Osteoblast (primary cell): ENCODE measurements around the gene SH3D19. TPM values are rescaled to one million over a fixed set of nuclear protein-coding genes. Genes with fewer than 3 reads are reported as not detected.

Experiments used
- DNase-seq: peaks from one replicate; pipeline ENCODE4 v3.0.0; 2011; ENCODE audit warnings: low spot score, mixed read lengths; ENCODE audit not compliant: insufficient read length; ENCODE audit errors: missing footprints
- H2AFZ ChIP-seq: 2 replicates; pipeline ENCODE4 v1.6.0; 2011; ENCODE audit warnings: mild to moderate bottlenecking, low read length
- H3K27ac ChIP-seq: 2 replicates; pipeline ENCODE4 v1.5.1; 2011; ENCODE audit warnings: mild to moderate bottlenecking, low read depth, low read length, moderate library complexity
- H3K27me3 ChIP-seq: 2 replicates; pipeline ENCODE4 v1.6.0; 2012; ENCODE audit warnings: mild to moderate bottlenecking, control low read depth, inconsistent platforms, low read length, moderate library complexity; ENCODE audit not compliant: insufficient read depth
- H3K36me3 ChIP-seq: 2 replicates; pipeline ENCODE4 v1.5.1; 2011; ENCODE audit warnings: mild to moderate bottlenecking, low read length, control low read depth, moderate library complexity; ENCODE audit not compliant: insufficient read depth
- H3K4me1 ChIP-seq: 2 replicates; pipeline ENCODE4 v1.5.1; 2011; ENCODE audit warnings: mild to moderate bottlenecking, low read length, control low read depth, moderate library complexity; ENCODE audit not compliant: insufficient read depth
- H3K4me2 ChIP-seq: 2 replicates; pipeline ENCODE4 v1.6.0; 2011; ENCODE audit warnings: mild to moderate bottlenecking, low read length; ENCODE audit not compliant: insufficient read depth
- H3K4me3 ChIP-seq: fragments of 200-600 bp; sonication (generic); 3 replicates; pipeline ENCODE4 v1.5.1; 2012; ENCODE audit warnings: mild to moderate bottlenecking, low read length, inconsistent platforms; ENCODE audit not compliant: insufficient read depth
- H3K79me2 ChIP-seq: 2 replicates; pipeline ENCODE4 v1.6.0; 2012; ENCODE audit warnings: mild to moderate bottlenecking, low read length, control low read depth, inconsistent platforms; ENCODE audit not compliant: insufficient read depth
- H3K9me3 ChIP-seq: 2 replicates; pipeline ENCODE4 v1.5.1; 2011; ENCODE audit warnings: low read depth, low read length, control low read depth
- H4K20me1 ChIP-seq: 2 replicates; pipeline ENCODE4 v1.6.0; 2012; ENCODE audit warnings: mild to moderate bottlenecking, low read length, control low read depth; ENCODE audit not compliant: insufficient read depth
- CTCF ChIP-seq: IDR thresholded peaks from 2 replicates; pipeline ENCODE4 v1.5.1; 2011; ENCODE audit warnings: mild to moderate bottlenecking, low read depth, low read length, moderate library complexity; ENCODE audit errors: extremely low read depth
- total RNA-seq: library from RNA; depleted of rRNA; stranded (reverse); fragments of >200 nt; gene quantifications from 2 replicates; pipeline ENCODE4 v1.2.3, GENCODE V29; 2012

SH3D19 gene
- total RNA-seq, 1 donor: 74.9 TPM

GRCh38 chr4:151169900-151170299 lies 155.5 kb downstream of the SH3D19 start:
- Histone ChIP-seq H4K20me1 (no peaks in the 10 kb centered on the region), H3K27ac (peak overlapping the region; percentile 80), H3K79me2 (no peaks in the 10 kb centered on the region), H3K27me3 (no peaks in the 10 kb centered on the region), H3K4me2 (peak overlapping the region; percentile 30), H3K4me1 (peaks cover 27% of the 10 kb centered on the region), H3K4me3 (no peak overlapping the region), H2AFZ (no peak overlapping the region), H3K9me3 (no peaks in the 10 kb centered on the region), H3K36me3 (peaks cover 7% of the 10 kb centered on the region)
- TF ChIP-seq CTCF: no peak
- DNase-seq: peak; percentile 34

GRCh38 chr4:151169223-151169622 lies 156.2 kb downstream of the SH3D19 start:
- Histone ChIP-seq H4K20me1 (no peaks in the 10 kb centered on the region), H2AFZ (no peak overlapping the region), H3K36me3 (no peaks in the 10 kb centered on the region), H3K27me3 (no peaks in the 10 kb centered on the region), H3K27ac (peak overlapping the region; percentile 80), H3K4me3 (no peak overlapping the region), H3K4me1 (peaks cover 27% of the 10 kb centered on the region), H3K79me2 (no peaks in the 10 kb centered on the region), H3K4me2 (peak overlapping the region; percentile 30), H3K9me3 (no peaks in the 10 kb centered on the region)
- DNase-seq: peak; percentile 82
- TF ChIP-seq CTCF: no peak

DNA sequence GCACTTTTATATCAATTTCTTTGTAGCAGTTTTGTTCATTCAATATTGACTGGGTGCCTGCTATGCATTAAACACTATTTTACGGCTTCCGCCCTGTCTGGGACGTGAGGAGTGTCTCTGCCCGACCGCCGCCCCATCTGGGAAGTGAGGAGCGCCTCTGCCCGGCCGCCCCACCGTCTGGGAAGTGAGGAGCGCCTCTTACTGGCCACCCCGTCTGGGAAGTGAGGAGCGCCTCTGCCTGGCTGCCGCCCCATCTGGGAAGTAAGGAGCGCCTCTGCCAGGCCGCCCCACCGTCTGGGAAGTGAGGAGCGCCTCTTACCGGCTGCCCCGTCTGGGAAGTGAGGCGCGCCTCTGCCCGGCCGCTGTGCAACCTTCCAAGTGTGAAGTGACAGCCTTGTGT lies 157.8 kb downstream of the SH3D19 start:
- Histone ChIP-seq H3K79me2 (no peaks in the 10 kb centered on the region), H3K4me3 (no peak overlapping the region), H3K27ac (no peak overlapping the region), H2AFZ (no peak overlapping the region), H3K4me1 (peaks cover 27% of the 10 kb centered on the region), H3K36me3 (no peaks in the 10 kb centered on the region), H4K20me1 (no peaks in the 10 kb centered on the region), H3K27me3 (no peaks in the 10 kb centered on the region), H3K4me2 (no peak overlapping the region), H3K9me3 (no peaks in the 10 kb centered on the region)
- no peak for TF ChIP-seq CTCF
- no peak for DNase-seq

DNA sequence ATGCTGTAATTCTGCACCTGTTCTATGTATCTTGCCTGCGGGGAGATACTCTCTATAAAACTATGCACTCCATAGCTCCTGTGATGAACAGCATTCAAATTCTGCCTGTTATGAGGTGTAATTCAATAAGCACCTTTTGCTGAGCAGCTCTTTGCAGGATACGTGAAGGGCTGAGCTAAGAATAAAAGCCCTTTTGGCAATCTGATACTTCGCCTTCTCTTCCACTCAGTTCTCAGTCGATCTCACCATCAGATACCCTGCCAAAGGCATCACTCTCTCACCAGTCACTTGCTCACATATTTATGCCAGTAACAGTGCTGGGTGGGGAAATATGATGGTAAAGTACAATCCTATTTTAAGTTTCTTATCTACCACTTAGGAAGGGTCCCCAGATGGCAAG lies 158.8 kb downstream of the SH3D19 start:
- Histone ChIP-seq H3K9me3 (no peaks in the 10 kb centered on the region), H4K20me1 (no peaks in the 10 kb centered on the region), H3K4me3 (no peak overlapping the region), H3K36me3 (no peaks in the 10 kb centered on the region), H3K27me3 (no peaks in the 10 kb centered on the region), H3K79me2 (no peaks in the 10 kb centered on the region), H3K4me1 (peaks cover 27% of the 10 kb centered on the region), H3K27ac (no peak overlapping the region), H2AFZ (no peak overlapping the region), H3K4me2 (no peak overlapping the region)
- no peak for DNase-seq
- TF ChIP-seq CTCF: no peak
